Stimulated activated CD4-positive, alpha-beta T cell treated with anti-CD3 and anti-CD28 coated beads, TNF-alpha, amount 100 ng/mL, for 4 hours (primary cell): Measurements from ENCODE around the gene GRID1.

Experiments used
- DNase-seq, 3 experiments: peaks; one replicate each; pipeline ENCODE4 v3.0.0-alpha.2; 2020; ENCODE audit warnings: low read depth in 3 of 3

GRID1 gene

GRCh38 chr10:86063341-86063740 is 303.3 kb downstream of the GRID1 start:
- DNase-seq = no peak

- no peak for DNase-seq
These were observed 303.9 kb downstream of the GRID1 start for GRCh38 chr10:86062647-86063145.

- no peak for DNase-seq
These were observed 304.4 kb downstream of the GRID1 start for GRCh38 chr10:86062198-86062550.

- no peak for DNase-seq
These were observed 305.1 kb downstream of the GRID1 start for GRCh38 chr10:86061278-86062197.

- no peak for DNase-seq
These were observed 306.0 kb downstream of the GRID1 start for GRCh38 chr10:86060386-86061277.

- DNase-seq = no peak
These were observed 306.7 kb downstream of the GRID1 start for GRCh38 chr10:86059892-86060291.

GRCh38 chr10:86058964-86059363 is 307.6 kb downstream of the GRID1 start:
- DNase-seq = no peak

- DNase-seq = no peak
These were observed 308.9 kb downstream of the GRID1 start for GRCh38 chr10:86057708-86058107.

- no peak for DNase-seq
These were observed 309.9 kb downstream of the GRID1 start for GRCh38 chr10:86056672-86057071.

- DNase-seq = no peak
These were observed 310.7 kb downstream of the GRID1 start for GRCh38 chr10:86055928-86056327.

GRCh38 chr10:86053675-86054074 is 312.9 kb downstream of the GRID1 start:
- no peak for DNase-seq

- DNase-seq = no peak
These were observed 315.0 kb downstream of the GRID1 start for GRCh38 chr10:86051586-86051985.

GRCh38 chr10:86049442-86049841 is 317.2 kb downstream of the GRID1 start:
- DNase-seq = no peak

GRCh38 chr10:86048973-86049372 is 317.6 kb downstream of the GRID1 start:
- DNase-seq = no peak

GRCh38 chr10:86048571-86048970 is 318.0 kb downstream of the GRID1 start:
- no peak for DNase-seq

- no peak for DNase-seq
These were observed 319.0 kb downstream of the GRID1 start for GRCh38 chr10:86047588-86047987.

- peak in 1 of 3 experiments; percentile 2 for DNase-seq
These were observed 319.6 kb downstream of the GRID1 start for GRCh38 chr10:86046845-86047460.

GRCh38 chr10:86045896-86046295 is 320.7 kb downstream of the GRID1 start:
- no peak for DNase-seq

- no peak for DNase-seq
These were observed 322.6 kb downstream of the GRID1 start for GRCh38 chr10:86044029-86044428.

- no peak for DNase-seq
These were observed 323.4 kb downstream of the GRID1 start for GRCh38 chr10:86043236-86043635.

- no peak for DNase-seq
These were observed 324.4 kb downstream of the GRID1 start for GRCh38 chr10:86042161-86042560.

GRCh38 chr10:86041116-86041515 is 325.5 kb downstream of the GRID1 start:
- no peak for DNase-seq
